Frontal cortex (tissue), 1 donor: Measurements from ENCODE around the gene GAS2L1. TPM values are rescaled to one million over a fixed set of nuclear protein-coding genes. Genes with fewer than 3 reads are reported as not detected.

Experiments
- small RNA-seq: library from RNA; depleted of rRNA; stranded (forward); fragments of <200 nt; gene quantifications from one replicate; pipeline ENCODE3, GENCODE V24; 2014
- total RNA-seq: library from RNA; depleted of rRNA; stranded (reverse); fragments of >200 nt; gene quantifications from one replicate; pipeline ENCODE4 v1.2.3, GENCODE V29; 2014

Gene GAS2L1
- total RNA-seq, 1 donor from 2014 or later = 2.9 TPM

Small RNAs within 50 kb of the gene (small RNA-seq; reads per million reads assigned to genes)
- gene MIR3653 = not detected

Other genes starting within 250 kb of the GAS2L1 start
- gene C22orf31, start 244.8 kb upstream of the GAS2L1 start, total RNA-seq = 0.41 TPM
- gene KREMEN1, start 233.6 kb upstream of the GAS2L1 start, total RNA-seq = 6.9 TPM
- gene EMID1, start 100.8 kb upstream of the GAS2L1 start, total RNA-seq = 33.8 TPM
- gene RHBDD3, start 38.7 kb upstream of the GAS2L1 start, total RNA-seq = 14.7 TPM
- 205 TPM for gene EWSR1, start 38.4 kb upstream of the GAS2L1 start, total RNA-seq
- gene RASL10A, start 9.0 kb downstream of the GAS2L1 start, total RNA-seq = 2.0 TPM
- 44.8 TPM for gene AP1B1, start 81.9 kb downstream of the GAS2L1 start, total RNA-seq
- gene RFPL1, start 131.9 kb downstream of the GAS2L1 start, total RNA-seq = under 0.01 TPM
- gene NEFH, start 173.6 kb downstream of the GAS2L1 start, total RNA-seq = 0.41 TPM
- 33.0 TPM for gene THOC5, start 247.1 kb downstream of the GAS2L1 start, total RNA-seq